Measurements from ENCODE around the gene DNAJB2.
"Not testable (repeated sequence)": the region's sequence is repeated elsewhere in the genome, so short reads cannot be mapped to it uniquely, and the experiment has no call there.

Gene DNAJB2

DNA sequence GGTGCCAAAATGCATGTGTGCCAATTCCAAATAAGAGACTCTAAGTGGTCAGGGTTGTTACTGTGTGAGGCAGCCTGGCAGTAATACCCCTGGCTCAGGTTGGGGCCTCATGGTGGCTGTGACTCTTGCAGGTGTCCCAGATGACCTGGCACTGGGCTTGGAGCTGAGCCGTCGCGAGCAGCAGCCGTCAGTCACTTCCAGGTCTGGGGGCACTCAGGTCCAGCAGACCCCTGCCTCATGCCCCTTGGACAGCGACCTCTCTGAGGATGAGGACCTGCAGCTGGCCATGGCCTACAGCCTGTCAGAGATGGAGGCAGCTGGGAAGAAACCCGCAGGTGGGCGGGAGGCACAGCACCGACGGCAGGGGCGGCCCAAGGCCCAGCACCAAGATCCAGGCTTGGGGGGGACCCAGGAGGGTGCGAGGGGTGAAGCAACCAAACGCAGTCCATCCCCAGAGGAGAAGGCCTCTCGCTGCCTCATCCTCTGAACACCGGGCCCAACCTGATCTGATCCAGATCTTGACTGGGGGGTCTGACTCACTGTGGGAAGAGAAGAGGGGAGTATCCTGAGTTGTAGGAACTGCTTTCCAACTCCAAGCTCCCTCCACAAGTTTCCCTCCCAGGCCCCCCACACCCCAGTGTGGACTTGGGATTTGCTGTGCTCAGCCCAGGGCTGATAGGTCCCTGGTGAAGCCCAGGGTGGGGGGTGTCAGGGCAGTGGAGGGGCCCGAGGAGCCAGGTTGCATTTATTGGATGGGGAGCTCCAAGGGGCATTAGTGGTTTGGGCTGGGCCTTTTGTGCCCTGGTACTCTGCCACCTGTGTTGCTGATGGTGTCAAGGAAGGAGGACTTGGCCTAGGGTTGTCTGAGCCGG lies 5.6 kb downstream of the DNAJB2 start:
- TF ChIP-seq, protein P1, sequence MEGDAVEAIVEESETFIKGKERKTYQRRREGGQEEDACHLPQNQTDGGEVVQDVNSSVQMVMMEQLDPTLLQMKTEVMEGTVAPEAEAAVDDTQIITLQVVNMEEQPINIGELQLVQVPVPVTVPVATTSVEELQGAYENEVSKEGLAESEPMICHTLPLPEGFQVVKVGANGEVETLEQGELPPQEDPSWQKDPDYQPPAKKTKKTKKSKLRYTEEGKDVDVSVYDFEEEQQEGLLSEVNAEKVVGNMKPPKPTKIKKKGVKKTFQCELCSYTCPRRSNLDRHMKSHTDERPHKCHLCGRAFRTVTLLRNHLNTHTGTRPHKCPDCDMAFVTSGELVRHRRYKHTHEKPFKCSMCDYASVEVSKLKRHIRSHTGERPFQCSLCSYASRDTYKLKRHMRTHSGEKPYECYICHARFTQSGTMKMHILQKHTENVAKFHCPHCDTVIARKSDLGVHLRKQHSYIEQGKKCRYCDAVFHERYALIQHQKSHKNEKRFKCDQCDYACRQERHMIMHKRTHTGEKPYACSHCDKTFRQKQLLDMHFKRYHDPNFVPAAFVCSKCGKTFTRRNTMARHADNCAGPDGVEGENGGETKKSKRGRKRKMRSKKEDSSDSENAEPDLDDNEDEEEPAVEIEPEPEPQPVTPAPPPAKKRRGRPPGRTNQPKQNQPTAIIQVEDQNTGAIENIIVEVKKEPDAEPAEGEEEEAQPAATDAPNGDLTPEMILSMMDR (IDR thresholded peaks at IDR 0.05; ENCODE audit: low read length, missing control alignments) = no peak
- no peak for DNase-seq (ENCODE audit: low read depth)
- H3K4me3 ChIP-seq (replicated peaks; ENCODE audit: low read depth, low read length) = no peak overlapping the region

DNA sequence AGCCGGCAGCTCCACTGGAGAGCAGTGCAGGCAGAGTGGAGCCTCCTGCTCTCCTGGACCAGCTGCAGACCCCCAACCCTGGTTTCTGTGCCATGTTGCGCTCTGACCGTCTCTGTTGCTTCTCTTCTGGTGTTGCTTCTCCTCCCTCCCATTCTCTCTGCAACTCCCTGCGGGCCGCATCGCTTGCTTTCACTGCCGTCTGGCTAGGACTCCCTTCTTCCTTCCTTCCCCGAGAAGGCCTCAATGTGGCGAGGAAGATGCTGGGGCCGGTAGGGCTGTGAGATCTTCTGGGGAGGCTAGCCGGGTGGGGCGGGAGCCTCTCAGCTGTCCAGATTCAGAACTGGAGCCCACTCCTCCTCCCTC lies 6.2 kb downstream of the DNAJB2 start:
- TF ChIP-seq, protein P1 (IDR thresholded peaks at IDR 0.05; ENCODE audit: low read length, missing control alignments) = no peak
- no peak for DNase-seq (ENCODE audit: low read depth)
- no peak overlapping the region for H3K4me3 ChIP-seq (replicated peaks; ENCODE audit: low read depth, low read length)

DNA sequence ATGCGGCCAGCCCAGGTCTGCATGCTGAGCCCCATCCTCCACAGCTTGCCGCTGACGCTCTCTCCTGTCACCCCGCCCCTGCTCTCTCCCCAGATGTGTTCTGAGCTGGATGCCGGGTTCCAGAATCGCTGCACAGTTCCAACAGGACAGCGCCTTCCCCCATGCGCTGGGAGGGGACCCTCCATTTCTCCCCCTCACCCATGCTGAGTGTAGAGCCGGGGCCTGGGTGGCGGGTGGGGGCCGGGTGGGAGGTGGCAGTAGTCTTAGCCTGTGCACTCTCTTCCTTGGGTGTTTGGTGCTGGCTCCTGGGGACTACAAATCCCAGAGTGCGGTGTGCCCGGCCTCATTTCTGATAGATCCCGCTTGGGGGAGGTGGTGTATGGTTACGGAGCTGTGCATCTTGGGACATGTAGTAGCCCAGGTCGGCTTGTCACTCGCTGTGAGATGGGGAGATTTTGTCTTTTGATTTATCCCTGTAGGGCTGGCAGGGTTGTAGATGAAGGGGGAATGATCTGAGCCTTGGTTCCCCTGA lies 6.8 kb downstream of the DNAJB2 start:
- TF ChIP-seq, protein P1 (IDR thresholded peaks at IDR 0.05; ENCODE audit: low read length, missing control alignments) = no peak

DNA sequence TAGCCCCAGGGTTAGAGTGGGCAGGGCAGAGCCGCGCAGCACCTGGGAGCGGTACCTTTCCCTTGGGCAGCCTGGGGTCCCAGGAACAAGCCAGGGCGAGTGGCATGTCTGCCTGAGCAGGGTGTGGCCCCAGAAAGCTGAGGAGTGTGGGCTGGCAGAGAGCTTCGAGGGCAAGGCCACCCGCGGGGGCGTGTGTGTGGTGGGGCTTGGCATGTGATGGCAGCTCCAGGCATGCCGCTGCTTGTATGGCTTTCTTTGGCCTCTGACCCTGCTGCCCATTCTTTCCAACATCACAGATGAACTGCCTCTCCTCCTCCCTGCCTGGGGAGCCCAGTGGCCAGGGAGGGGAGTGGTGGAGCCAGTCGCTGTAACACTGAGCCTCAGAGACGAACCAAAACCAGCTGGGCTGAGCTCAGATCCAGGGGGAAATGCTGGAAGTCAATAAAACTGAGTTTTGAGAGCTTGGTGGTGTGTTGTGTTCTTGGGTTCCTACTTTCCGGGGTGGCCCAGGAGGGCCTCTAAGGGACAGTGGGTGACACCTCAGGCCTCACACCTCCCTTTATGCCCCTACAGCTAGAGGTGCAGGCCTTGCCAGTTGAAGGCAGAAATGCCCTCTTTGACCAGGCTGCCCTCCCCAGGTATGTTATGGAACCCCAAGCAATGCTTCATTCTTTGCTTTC lies 7.4 kb downstream of the DNAJB2 start:
- no peak overlapping the region for H3K4me3 ChIP-seq (replicated peaks; ENCODE audit: low read depth, low read length)
- TF ChIP-seq, protein P1 (IDR thresholded peaks at IDR 0.05; ENCODE audit: low read length, missing control alignments) = no peak
- DNase-seq (ENCODE audit: low read depth) = no peak

More for the DNA sequence above, 6.8 kb downstream of the DNAJB2 start:
- peak; percentile 52 for DNase-seq (ENCODE audit: low read depth)
- H3K4me3 ChIP-seq (replicated peaks; ENCODE audit: low read depth, low read length) = no peak overlapping the region

DNA sequence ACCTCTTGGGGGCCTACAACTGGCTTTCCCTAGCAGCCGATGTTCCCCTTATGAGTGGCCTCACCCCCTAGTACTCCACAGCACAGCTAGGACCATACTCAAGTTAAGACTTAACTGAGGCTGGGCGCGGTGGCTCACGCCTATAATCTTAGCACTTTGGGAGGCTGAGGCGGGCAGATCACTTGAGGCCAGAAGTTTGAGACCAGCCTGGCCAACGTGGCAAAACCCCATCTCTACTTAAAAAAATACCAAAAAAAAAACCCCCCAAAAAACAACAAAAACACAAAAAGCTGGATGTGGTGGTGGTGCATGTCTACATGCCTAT lies 7.9 kb downstream of the DNAJB2 start:
- H3K4me3 ChIP-seq (replicated peaks; ENCODE audit: low read depth, low read length); DNase-seq (ENCODE audit: low read depth): not testable (repeated sequence)

DNA sequence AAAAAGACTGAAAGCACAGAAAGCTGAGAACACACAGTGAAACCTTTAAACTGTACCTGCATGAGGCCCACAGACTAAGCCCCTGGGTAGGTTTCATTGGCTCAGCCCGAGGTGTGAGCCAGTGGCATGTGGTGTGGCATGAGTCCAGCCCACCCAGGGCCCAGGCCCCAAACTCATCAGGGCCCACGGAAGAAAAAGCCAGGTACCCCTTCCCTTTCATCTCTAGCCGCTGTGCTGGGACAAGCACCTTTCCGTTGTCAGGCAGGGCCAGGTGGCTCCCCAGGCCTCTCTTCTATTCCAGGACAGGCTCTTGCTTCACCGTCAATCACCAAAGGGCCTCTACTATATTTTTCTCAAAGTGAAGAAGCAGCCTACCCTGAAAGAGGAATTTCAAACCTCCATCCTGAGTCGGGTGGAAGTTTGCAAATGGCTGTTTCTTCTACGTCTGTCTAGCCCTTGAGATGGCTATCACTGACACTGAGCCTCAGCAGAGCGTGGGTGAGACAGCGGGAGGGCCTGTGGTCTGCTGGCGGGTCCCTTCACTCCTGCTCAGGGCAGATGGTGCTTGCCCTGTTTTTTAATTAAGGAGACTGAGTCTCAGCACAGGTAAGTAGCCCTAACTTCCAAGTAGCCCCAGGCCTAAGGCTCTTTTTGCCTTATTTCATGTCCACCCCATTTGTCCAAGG lies 8.6 kb downstream of the DNAJB2 start:
- TF ChIP-seq, protein P1 (IDR thresholded peaks at IDR 0.05; ENCODE audit: low read length, missing control alignments) = no peak
- DNase-seq (ENCODE audit: low read depth) = no peak

DNA sequence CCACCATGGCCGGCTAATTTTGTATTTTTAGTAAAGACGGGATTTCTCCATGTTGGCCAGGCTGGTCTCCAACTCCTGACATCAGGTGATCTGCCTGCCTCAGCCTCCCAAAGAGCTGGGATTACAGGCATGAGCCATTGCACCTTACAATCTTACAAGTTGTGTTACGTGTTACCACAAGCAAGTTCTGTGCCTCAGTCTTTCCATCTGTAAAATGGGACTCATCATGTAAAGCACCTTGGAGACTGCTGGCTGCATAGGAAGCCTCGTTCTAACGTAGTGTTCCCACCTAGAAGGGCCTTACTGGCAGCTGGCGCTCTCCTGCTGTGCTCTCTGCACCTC lies 10.0 kb downstream of the DNAJB2 start:
- no peak overlapping the region for H3K4me3 ChIP-seq (replicated peaks; ENCODE audit: low read depth, low read length)
- no peak for DNase-seq (ENCODE audit: low read depth)
- TF ChIP-seq, protein P1 (IDR thresholded peaks at IDR 0.05; ENCODE audit: low read length, missing control alignments) = no peak

More for the DNA sequence above, 8.6 kb downstream of the DNAJB2 start:
- no peak overlapping the region for H3K4me3 ChIP-seq (replicated peaks; ENCODE audit: low read depth, low read length)
